CD4-positive, alpha-beta T cell treated with Interleukin-2 at 100 ng/mL for 4 hours (primary cell): Measurements from ENCODE around the gene SLCO3A1.
A peak's percentile ranks its signal among the peaks of the same experiment; 100 is the strongest.

Experiments
- DNase-seq: peaks from one replicate; pipeline ENCODE4 v3.0.0-alpha.2; 2020; ENCODE audit warnings: low spot score

The SLCO3A1 gene

GRCh38 chr15:92003515-92004067, 150.1 kb downstream of the SLCO3A1 start:
- no peak for DNase-seq

- DNase-seq, result peak; percentile 18
Observed at GRCh38 chr15:92005154-92005553, 151.6 kb downstream of the SLCO3A1 start.

GRCh38 chr15:92006186-92007028, 152.9 kb downstream of the SLCO3A1 start:
- DNase-seq, result no peak

GRCh38 chr15:92009162-92009561, 155.7 kb downstream of the SLCO3A1 start:
- no peak for DNase-seq

- peak; percentile 24 for DNase-seq
Observed at GRCh38 chr15:92011611-92012367, 158.3 kb downstream of the SLCO3A1 start.

- peak; percentile 13 for DNase-seq
Observed at GRCh38 chr15:92012368-92012629, 158.8 kb downstream of the SLCO3A1 start.

- no peak for DNase-seq
Observed at GRCh38 chr15:92012881-92013280, 159.4 kb downstream of the SLCO3A1 start.

- no peak for DNase-seq
Observed at GRCh38 chr15:92014281-92015030, 160.9 kb downstream of the SLCO3A1 start.

GRCh38 chr15:92017882-92018534, 164.5 kb downstream of the SLCO3A1 start:
- DNase-seq, result no peak

GRCh38 chr15:92018535-92019239, 165.2 kb downstream of the SLCO3A1 start:
- no peak for DNase-seq

- DNase-seq, result no peak
Observed at GRCh38 chr15:92019706-92020105, 166.2 kb downstream of the SLCO3A1 start.

GRCh38 chr15:92020207-92020606, 166.7 kb downstream of the SLCO3A1 start:
- no peak for DNase-seq

GRCh38 chr15:92020804-92021203, 167.3 kb downstream of the SLCO3A1 start:
- DNase-seq, result no peak

- no peak for DNase-seq
Observed at GRCh38 chr15:92021792-92022191, 168.3 kb downstream of the SLCO3A1 start.

GRCh38 chr15:92023965-92024364, 170.5 kb downstream of the SLCO3A1 start:
- DNase-seq, result no peak

GRCh38 chr15:92025706-92026270, 172.3 kb downstream of the SLCO3A1 start:
- DNase-seq, result no peak

- no peak for DNase-seq
Observed at GRCh38 chr15:92028389-92028724, 174.8 kb downstream of the SLCO3A1 start.

- DNase-seq, result no peak
Observed at GRCh38 chr15:92029767-92030166, 176.3 kb downstream of the SLCO3A1 start.

GRCh38 chr15:92033314-92033713, 179.8 kb downstream of the SLCO3A1 start:
- no peak for DNase-seq

GRCh38 chr15:92033723-92034122, 180.2 kb downstream of the SLCO3A1 start:
- no peak for DNase-seq

GRCh38 chr15:92034227-92034626, 180.7 kb downstream of the SLCO3A1 start:
- no peak for DNase-seq
